AG09309 (cell line): ENCODE results near the gene DARS1.
"Not testable (repeated sequence)": the region's sequence is repeated elsewhere in the genome, so short reads cannot be mapped to it uniquely, and the experiment has no call there.

Experiments used
- DNase-seq: peaks from one replicate; pipeline ENCODE4 v3.0.0-alpha.2; 2010; ENCODE audit warnings: low read depth
- H3K4me3 ChIP-seq: 2 replicates; pipeline ENCODE4 v1.5.1; 2011; ENCODE audit warnings: mild to moderate bottlenecking, low read depth, low read length, moderate library complexity; ENCODE audit not compliant: control insufficient read depth
- CTCF ChIP-seq: IDR thresholded peaks from 2 replicates; pipeline ENCODE4 v1.5.1; 2011; ENCODE audit warnings: mild to moderate bottlenecking, low read depth, low read length, inconsistent platforms; ENCODE audit not compliant: insufficient read depth, control insufficient read depth; ENCODE audit errors: missing control alignments

The DARS1 gene

DNA sequence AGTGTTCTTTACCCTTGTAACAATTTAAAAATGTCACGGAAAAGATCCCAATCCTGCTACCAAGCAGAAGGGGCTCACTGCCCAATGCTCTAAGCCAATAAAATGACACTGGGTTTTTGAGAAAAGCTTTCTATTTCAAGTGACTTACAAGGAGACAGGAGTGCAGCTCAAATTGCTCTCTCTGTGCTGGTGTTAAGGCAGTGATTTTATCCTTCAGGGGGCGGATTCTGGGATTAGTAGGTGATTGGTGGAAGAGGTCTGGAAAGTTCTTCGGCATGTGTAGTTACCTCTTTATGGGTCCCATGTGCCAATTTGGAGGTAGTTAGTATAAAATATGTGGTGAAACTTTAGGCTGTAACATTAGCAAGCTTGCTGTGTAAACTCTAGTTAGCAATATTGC, 81.8 kb downstream of the DARS1 start:
- TF ChIP-seq CTCF, result no peak
- no peak for DNase-seq
- no peak overlapping the region for H3K4me3 ChIP-seq

- no peak overlapping the region for H3K4me3 ChIP-seq
- DNase-seq, result no peak
- no peak for TF ChIP-seq CTCF
Observed at GRCh38 chr2:135899567-135899966, 85.9 kb downstream of the DARS1 start.

GRCh38 chr2:135898234-135898786, 87.1 kb downstream of the DARS1 start:
- no peak overlapping the region for H3K4me3 ChIP-seq
- no peak for TF ChIP-seq CTCF
- no peak for DNase-seq

GRCh38 chr2:135894930-135895329, 90.5 kb downstream of the DARS1 start:
- DNase-seq, result no peak
- H3K4me3 ChIP-seq, result no peak overlapping the region
- no peak for TF ChIP-seq CTCF

- TF ChIP-seq CTCF, result no peak
- no peak for DNase-seq
- H3K4me3 ChIP-seq, result no peak overlapping the region
Observed at GRCh38 chr2:135893374-135893794, 92.0 kb downstream of the DARS1 start.

- H3K4me3 ChIP-seq, result no peak overlapping the region
- no peak for DNase-seq
- no peak for TF ChIP-seq CTCF
Observed at GRCh38 chr2:135890835-135891234, 94.6 kb downstream of the DARS1 start.

DNA sequence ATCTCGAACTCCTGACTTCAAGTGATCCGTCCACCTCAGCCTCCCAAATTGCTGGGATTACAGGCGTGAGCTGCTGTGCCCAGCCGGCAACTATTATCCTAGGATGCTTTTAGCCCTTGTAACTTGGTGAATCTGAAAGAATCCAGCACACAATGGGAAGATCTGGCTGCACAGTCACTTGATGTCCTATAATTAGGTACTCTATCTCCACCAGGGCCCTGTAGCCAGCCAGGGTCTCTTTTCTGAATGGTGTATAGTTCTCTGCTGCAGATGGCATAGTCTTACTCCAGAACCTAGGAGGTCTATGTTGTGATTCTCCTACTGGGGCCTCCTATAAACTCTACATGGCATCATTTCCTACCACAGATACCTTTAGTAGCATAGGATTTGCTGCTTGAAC, 95.3 kb downstream of the DARS1 start:
- DNase-seq, result no peak
- H3K4me3 ChIP-seq, result no peak overlapping the region
- TF ChIP-seq CTCF, result no peak

GRCh38 chr2:135888587-135888986, 96.8 kb downstream of the DARS1 start:
- DNase-seq, H3K4me3 ChIP-seq: not testable (repeated sequence)
